ENCODE measurements around the gene LY6G5B.

LY6G5B gene, protein sequence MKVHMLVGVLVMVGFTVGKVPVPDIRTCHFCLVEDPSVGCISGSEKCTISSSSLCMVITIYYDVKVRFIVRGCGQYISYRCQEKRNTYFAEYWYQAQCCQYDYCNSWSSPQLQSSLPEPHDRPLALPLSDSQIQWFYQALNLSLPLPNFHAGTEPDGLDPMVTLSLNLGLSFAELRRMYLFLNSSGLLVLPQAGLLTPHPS

DNA sequence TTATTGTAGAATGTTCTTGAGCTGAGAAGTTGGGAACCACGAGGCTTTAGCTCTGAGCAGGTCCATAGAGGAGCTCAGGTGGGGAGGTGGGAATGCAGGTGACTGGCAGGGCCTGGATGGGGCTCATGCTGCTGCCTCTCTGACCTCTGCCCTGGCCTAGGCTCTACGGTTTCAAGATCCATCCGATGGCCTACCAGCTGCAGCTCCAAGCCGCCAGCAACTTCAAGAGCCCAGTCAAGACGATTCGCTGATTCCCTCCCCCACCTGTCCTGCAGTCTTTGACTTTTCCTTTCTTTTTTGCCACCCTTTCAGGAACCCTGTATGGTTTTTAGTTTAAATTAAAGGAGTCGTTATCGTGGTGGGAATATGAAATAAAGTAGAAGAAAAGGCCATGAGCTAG is at the start of gene LY6G5B:
Gene LY6G5B (plus strand): TSS at position 301 of the 400 bp plus-strand sequence. CDS start 975 bp downstream, outside the sequence.
- DNase-seq (ENCODE audit: low read depth): no peak

DNA sequence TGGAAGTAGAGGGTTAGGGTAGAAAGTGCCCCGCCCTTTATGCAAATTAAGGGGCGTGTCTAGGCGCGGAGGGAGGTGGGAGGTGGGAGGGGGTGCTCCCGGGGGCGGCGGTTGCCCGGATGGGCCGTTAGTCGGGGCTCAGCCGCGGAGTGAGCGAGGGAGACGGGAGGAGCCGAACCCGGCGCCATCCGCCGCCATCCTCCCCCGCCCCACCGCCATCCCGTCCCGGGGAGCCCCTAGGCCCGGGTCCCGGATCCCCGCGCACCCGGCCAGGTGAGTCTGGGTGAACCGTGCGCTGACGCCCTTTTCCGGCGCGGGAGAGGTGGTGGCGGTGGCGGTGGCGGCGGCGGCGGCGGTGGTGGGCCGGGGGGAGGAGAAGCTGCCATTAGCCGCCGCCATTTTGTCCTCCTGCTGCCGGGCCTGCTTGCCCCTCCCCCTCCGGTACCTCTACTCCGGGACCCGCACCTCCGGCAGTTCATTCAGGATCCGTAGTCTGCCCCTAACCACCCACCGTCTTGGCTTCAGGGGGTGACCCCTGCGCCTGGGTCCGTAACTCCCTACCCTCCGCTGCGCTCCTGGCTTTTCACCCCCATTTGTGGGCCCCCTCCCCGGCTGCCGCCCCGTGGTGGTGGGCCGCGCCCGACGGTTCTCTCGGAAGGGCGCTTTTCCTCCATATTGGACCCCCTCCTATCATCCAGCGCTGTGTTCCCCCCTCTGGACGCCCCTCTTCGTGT is 49.0 kb upstream of the LY6G5B start, which contains the start of gene PRRC2A:
Gene PRRC2A (plus strand): TSS at position 130 of the 734 bp plus-strand sequence. CDS start 2,075 bp downstream, outside the sequence.
- DNase-seq (ENCODE audit: low read depth): no peak

DNA sequence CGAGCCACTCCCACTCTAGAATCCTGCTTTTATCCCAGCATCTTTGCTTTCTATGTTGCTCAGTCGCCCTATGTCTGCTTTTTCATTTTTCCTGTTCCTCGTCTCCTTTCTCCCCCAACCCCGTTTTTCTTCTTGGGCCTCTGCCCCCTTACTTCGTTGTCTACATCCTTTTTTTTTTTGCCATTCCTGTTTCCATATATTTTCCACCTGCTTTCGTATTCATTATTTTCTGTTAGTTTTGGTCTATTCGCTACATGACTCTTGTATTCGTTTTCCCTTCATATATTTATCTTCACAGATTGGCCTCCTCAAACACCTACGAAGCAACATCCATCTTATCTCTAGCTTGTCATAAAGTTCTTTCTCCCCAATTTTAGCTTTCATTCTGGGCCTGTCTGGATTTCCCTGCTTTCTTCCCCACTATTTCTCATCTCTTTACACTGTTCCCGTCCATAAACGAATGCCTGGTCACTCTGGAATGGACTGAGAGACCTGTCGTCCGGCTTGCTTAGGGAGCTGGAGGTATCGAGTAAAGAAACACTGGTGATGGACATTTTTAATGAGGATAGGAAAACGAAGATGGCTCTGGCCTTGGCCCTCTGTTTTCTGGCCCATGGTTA is 48.3 kb upstream of the LY6G5B start:
- no peak for DNase-seq (ENCODE audit: low read depth)

DNA sequence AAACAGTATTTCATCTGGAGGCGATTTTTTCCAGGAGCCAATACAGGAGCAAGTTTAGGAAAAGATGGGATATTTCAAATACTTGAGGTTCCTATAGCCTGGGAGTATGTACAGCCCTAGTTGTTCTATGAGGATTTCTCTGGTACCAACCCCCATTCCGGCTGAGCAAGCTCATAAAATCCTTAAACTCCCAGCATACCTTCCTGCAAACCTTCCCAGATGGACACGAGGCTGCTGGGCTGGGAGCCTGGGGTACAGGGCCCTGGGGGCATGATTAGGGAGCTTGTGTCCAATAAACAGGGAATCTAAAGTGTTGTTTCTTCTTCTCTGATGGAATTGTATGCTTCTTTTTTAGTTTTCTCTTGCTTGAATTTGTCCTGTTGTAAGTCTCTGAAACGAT is 47.8 kb upstream of the LY6G5B start:
- no peak for DNase-seq (ENCODE audit: low read depth)

DNA sequence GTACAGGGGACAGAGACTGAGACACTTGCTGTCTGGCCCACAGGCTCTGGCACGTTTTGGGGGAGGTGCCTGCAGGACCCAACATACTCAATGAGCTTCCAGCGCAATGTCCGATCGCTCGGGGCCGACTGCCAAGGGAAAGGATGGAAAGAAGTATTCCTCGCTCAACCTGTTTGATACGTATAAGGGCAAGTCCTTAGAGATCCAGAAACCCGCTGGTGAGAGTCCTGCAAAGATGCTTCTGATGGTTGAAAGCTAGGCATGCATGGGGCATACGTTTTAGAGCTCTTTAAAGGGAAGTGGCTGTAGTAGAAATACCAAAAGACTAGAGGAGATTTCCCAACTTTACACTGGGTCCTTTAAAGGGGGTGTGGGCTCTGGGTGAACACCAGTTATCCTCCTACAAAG is 47.1 kb upstream of the LY6G5B start:
- DNase-seq (ENCODE audit: low read depth): no peak

DNA sequence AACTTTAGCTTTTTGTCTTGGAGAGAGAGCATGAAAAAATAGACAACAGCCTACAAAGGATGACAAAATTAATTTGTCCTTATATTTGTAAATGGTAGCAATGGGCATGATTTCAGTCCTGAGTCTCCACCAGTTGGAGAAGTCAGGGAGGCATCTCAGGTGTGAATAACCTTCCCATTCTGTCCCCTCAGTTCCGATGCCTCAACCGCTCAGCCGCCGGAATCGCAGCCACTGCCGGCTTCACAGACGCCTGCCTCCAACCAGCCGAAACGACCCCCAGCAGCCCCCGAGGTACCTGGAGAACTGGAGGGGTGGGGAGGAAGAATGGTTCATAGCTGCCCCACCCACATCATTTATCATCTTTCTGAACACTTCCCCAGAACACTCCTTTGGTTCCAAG is 45.7 kb upstream of the LY6G5B start:
- no peak for DNase-seq (ENCODE audit: low read depth)

DNA sequence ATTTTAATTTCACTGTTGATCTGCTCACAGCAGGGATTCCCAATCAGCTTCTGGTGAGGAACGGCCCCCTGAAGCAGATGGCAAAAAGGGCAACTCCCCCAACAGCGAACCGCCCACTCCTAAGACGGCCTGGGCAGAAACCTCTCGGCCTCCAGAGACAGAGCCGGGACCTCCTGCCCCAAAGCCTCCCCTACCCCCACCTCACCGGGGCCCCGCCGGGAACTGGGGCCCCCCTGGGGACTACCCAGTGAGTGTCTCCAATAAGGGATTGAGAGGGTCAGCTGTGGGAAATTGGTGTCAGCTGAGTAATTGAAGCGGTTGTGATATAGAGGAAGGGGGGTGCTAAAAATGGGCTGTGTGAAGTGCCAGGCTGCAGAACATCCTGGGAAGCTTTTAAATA is 42.8 kb upstream of the LY6G5B start:
- DNase-seq (ENCODE audit: low read depth): no peak

DNA sequence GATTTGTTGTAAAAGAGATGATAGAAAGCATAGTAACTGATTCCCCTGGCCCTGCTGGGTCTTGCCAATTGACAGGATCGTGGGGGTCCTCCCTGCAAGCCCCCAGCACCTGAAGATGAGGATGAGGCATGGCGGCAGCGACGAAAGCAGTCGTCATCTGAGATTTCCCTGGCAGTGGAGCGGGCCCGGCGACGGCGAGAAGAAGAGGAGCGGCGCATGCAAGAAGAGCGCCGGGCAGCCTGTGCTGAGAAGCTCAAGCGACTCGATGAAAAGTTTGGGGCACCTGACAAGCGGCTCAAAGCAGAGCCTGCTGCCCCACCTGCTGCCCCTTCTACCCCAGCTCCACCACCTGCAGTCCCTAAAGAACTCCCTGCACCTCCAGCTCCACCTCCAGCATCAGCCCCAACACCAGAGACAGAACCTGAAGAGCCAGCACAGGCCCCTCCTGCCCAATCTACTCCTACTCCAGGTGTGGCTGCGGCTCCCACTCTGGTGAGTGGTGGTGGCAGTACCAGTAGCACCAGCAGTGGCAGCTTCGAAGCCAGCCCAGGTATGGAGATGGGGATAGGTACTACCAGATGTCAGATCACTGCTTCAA is 42.0 kb upstream of the LY6G5B start:
- no peak for DNase-seq (ENCODE audit: low read depth)

DNA sequence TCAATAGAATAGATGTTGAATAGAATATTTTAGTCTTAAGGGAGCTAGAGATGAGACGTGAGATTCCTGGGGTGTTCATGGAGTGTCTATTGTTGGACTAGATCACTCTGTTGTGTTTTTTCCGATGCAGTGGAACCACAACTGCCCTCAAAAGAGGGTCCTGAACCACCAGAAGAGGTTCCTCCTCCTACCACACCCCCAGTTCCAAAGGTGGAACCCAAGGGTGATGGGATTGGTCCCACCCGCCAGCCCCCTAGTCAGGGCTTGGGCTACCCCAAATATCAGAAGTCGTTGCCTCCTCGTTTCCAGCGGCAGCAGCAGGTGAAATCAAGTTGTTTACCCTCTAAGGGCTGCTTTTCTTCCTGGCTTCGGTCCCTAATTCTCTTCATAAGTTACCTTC is 40.8 kb upstream of the LY6G5B start:
- DNase-seq (ENCODE audit: low read depth): no peak

DNA sequence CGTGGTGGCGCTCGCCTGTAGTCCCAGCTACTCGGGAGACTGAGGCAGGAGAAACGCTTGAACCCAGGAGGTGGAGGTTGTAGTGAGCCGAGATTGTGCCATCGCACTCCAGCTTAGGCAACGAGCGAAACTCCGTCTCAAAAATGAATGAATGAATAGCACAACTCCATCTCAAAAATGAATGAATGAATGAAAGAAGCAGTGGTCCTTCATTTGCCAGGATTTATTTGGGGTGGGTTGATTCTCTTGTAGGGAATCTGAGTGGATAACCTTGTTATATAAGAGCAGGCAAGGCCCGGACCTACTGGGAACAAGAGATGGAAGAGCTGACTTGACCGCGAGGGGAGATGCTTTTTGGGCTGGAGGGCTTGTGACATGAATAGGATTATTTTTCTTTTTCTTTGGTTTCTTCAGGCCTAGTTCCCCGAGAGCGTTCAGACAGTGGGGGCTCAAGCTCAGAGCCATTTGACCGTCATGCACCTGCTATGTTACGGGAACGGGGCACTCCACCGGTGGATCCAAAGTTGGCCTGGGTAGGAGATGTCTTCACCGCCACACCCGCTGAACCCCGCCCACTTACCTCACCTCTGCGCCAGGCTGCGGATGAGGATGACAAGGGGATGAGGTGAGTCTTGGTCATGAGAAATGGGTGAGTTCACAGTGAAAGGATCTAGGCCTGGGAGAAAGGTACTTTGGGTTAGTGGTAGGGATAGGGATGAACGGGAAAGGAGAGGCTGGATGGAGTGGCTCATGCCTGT is 39.4 kb upstream of the LY6G5B start:
- no peak for DNase-seq (ENCODE audit: low read depth)

DNA sequence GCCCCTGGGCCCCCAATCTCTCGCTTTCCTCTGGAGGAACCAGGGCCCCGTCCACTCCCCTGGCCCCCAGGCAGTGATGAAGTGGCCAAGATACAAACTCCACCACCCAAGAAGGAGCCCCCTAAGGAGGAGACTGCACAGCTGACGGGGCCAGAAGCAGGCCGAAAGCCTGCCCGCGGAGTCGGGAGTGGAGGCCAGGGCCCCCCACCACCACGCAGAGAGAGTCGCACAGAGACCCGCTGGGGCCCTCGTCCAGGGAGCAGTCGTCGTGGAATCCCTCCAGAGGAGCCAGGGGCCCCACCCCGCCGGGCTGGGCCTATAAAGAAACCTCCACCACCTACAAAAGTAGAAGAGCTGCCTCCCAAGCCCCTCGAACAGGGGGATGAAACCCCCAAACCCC is 38.6 kb upstream of the LY6G5B start:
- DNase-seq (ENCODE audit: low read depth): no peak

DNA sequence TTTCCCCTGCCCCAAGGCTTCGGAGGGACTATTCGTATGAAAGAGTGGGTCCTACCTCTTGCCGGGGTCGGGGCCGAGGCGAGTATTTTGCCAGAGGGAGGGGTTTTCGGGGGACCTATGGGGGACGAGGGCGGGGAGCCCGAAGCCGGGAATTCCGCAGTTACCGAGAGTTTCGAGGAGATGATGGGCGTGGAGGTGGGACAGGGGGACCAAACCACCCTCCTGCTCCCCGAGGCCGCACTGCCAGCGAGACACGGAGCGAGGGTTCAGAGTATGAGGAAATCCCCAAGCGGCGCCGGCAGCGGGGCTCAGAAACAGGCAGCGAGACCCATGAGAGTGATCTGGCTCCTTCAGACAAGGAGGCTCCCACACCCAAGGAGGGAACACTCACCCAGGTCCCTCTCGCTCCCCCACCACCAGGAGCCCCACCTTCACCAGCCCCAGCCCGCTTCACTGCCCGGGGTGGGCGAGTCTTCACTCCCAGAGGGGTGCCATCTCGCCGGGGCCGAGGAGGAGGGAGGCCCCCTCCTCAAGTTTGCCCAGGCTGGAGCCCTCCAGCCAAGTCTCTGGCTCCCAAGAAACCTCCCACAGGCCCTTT is 38.0 kb upstream of the LY6G5B start:
- DNase-seq (ENCODE audit: low read depth): no peak

DNA sequence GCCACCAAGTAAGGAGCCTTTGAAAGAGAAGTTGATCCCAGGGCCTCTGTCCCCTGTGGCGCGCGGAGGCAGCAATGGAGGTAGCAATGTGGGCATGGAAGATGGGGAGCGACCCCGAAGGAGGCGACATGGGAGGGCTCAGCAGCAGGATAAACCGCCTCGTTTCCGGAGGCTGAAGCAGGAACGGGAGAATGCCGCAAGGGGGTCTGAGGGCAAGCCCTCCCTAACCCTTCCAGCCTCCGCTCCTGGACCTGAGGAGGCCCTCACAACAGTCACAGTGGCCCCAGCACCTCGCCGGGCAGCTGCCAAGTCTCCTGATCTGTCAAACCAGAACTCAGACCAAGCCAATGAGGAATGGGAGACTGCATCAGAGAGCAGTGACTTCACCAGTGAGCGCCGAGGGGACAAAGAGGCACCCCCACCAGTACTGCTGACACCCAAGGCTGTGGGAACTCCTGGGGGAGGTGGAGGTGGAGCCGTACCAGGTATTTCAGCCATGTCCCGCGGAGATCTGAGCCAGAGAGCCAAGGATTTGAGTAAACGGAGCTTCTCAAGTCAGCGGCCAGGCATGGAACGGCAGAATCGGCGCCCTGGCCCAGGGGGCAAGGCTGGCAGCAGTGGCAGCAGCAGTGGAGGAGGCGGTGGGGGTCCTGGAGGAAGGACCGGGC is 37.4 kb upstream of the LY6G5B start:
- DNase-seq (ENCODE audit: low read depth): no peak

DNA sequence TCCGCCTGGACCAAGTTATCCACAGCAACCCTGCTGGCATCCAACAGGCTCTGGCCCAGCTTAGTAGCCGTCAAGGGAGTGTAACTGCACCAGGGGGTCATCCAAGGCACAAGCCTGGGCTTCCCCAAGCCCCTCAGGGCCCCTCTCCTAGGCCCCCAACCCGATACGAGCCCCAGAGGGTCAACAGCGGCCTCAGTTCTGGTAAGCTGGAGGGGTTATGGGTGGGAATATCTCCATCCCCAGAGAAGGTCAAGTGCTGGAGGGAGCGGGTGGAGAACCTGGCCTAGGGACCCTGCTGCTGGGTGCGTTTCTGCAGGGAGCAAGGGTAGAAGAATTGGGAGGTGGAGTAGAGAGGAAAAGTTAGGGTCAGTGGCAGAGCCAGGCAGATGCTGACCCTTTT is 36.3 kb upstream of the LY6G5B start:
- DNase-seq (ENCODE audit: low read depth): no peak

DNA sequence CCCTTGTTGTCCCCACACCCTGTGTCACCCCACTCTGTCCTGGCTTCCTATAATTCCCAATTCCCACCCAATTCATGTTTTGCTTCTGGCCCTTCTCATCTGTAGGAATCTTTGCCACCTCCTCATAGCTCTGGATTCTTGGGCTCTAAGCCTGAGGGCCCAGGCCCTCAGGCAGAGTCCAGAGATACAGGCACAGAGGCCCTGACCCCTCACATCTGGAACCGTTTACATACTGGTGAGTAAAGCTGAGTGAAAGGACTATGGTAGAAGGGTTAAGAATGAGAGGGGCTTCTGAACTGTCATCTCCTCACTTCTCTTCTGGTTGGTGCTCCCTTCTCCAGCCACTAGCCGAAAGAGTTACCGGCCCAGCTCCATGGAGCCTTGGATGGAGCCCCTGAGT is 35.6 kb upstream of the LY6G5B start:
- DNase-seq (ENCODE audit: low read depth): no peak

DNA sequence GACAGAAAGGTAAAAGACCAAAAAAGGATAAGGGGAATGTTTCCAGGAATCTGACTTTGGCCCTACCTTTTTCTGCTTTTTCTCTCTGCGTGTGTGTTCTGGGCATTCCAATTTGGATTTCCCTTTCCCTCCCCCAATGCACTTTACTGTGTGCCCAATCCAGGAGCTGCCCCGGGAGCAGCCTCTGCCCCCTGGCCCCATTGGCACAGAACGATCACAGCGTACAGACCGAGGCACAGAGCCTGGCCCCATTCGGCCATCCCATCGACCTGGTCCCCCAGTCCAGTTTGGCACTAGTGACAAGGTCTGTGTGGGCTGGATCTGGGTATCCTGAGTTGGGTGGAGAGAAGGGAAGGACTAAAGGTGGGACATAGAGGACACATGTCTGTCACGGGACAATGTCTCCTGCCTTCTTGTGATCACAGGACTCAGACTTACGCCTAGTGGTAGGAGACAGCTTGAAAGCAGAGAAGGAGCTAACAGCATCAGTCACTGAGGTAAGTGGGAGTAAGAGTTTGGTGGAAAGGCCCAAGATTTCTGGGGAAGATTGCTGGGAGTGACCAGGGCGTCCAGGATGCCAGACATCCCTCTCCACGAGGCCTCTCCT is 34.7 kb upstream of the LY6G5B start:
- no peak for DNase-seq (ENCODE audit: low read depth)

DNA sequence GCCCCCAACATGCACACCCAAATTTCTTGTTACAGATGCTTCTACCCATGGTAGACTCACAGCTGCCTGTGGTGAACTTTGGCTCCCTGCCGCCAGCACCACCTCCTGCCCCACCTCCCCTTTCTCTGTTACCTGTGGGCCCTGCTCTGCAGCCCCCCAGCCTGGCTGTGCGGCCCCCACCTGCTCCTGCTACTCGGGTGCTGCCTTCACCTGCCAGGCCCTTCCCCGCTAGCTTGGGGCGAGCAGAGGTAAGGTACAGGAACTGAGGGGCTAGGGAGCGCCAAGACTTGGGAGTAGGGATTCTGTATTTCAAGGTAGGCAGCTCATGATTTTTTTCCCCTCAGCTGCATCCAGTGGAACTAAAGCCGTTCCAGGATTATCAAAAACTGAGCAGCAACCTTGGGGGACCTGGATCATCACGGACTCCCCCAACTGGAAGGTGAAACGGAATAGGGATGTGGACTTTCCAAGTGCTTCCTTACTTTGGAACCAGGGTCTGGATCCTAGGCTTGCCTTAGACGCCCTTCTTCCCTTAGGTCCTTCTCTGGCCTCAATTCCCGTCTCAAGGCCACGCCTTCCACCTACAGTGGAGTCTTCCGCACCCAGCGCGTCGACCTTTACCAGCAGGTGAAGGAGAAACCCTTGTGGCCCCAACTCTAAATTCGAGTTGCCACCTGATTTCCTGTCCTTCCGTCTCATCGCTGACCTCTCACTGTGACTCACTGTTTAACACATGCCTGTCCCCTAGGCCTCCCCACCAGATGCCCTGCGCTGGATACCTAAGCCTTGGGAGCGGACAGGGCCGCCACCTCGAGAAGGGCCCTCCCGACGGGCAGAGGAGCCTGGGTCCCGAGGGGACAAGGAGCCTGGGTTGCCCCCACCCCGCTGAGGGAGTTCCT is 32.8 kb upstream of the LY6G5B start:
- DNase-seq (ENCODE audit: low read depth): no peak

DNA sequence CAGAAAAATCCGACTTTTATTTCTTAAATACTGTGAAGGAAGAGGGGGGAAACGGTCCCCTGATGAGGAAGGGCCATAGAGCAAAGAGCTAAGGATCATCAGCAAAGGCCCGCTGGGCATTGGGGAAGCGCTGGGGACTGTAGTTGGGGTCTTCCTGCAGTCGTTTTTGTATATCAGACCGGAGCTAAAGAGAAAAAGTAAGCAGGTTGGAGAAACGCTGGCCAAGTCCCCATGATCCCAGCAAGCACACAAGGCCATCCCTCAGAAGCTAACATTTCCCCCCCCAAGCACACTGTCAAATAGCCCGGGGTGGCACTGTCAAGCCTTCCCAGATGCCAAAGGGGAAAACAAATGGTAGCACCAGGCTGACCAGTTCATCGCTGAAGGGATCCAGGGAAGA is 30.7 kb upstream of the LY6G5B start:
- no peak for DNase-seq (ENCODE audit: low read depth)

DNA sequence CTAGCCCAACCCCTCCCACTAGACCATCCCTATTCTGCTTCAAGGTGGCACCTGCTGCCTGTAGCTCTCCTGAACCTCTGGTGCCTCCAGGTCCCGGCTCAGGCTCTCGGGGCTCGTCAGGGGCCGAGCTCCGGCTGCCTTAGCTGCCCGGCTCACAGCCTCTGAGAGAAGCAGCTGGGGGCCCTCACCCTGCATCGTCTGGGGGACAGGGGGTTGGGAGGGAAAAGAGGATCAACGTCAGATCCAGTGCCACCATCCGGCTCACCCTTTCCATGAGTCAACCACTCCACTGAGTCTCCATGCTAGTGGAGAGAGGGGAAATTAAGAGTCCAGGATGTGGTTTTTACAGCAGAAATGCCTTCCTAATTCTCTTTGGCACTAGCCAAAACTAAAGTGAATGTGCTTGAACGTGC is 30.3 kb upstream of the LY6G5B start:
- DNase-seq (ENCODE audit: low read depth): no peak

DNA sequence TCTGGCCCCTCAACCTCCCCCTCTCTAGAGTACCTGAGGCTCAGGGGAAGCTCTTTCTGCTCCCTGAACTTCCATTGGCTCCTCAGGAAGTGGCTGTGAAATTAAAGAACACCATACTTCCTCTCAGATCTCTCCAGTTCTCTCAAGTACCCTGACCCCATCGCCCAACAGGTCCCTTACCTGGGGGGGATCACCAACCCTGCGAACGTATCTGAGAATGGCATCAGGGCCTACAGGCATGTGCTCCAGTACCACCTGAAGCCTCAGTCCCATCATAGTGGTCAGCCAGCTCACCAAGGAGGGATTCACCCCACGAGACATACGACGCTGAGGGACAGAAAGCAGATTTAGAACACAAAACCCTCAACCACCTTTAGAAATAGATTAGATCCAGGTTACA is 29.2 kb upstream of the LY6G5B start:
- no peak for DNase-seq (ENCODE audit: low read depth)

All from stimulated activated CD8-positive, alpha-beta memory T cell treated with anti-CD3 and anti-CD28 coated beads, Interleukin-7, amount 100 ng/mL, for 24 hours (primary cell).